Measurements from ENCODE around the gene SCMH1.

SCMH1 gene

DNA sequence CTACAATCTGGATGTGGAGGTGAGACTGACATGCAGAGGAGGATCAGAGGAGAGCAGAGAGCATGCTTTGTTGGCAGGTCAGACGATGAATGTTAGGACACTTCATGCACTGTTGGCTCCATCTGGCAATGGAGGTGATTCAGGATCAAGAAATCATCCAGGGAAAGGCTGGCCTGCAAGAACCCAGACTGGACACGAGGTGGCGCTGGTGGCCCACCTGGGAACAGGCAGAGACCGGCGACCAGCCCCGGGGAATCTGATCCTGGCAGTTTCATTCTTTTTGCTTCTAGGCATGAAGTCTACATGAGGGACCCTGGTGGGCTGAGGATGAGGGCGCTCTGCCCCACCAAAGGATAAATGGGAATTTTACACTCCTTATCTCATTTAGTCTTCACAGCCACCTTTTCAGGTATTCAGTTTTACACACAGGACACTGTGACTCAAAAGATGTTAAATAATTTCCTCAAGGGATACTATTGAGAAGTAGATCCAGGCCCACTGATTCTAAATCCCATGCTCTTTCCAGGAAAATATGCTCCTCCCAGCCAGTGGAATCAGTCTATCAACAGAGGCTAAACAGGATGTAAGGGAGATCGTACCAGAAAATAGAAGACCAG lies 26.2 kb upstream of the SCMH1 start:
- Histone ChIP-seq H3K9me2 (replicated peaks; ENCODE audit: insufficient read depth, low read length) (no peaks in the 10 kb centered on the region), H3K36me3 (ENCODE audit: low read length) (no peaks in the 10 kb centered on the region), H3K9me3 (ENCODE audit: insufficient read depth, low read length) (no peaks in the 10 kb centered on the region), H3K79me2 (ENCODE audit: insufficient read depth, low read length) (no peaks in the 10 kb centered on the region), H3K4me3 (ENCODE audit: insufficient read depth, low read length, poor library complexity, severe bottlenecking) (no peak overlapping the region), H4K20me1 (ENCODE audit: low read depth, low read length) (no peaks in the 10 kb centered on the region), H2AFZ (ENCODE audit: low read depth, low read length, severe bottlenecking) (no peak overlapping the region), H3K27ac (ENCODE audit: low read depth, low read length) (no peak overlapping the region), H3K9ac (ENCODE audit: low read length) (no peak overlapping the region), H3F3A (ENCODE audit: insufficient read depth) (no peaks in the 10 kb centered on the region), H3K27me3 (ENCODE audit: low read length) (no peaks in the 10 kb centered on the region), H3K4me2 (ENCODE audit: low read depth, low read length, poor library complexity, severe bottlenecking) (no peak overlapping the region)
- TF ChIP-seq, protein P1, sequence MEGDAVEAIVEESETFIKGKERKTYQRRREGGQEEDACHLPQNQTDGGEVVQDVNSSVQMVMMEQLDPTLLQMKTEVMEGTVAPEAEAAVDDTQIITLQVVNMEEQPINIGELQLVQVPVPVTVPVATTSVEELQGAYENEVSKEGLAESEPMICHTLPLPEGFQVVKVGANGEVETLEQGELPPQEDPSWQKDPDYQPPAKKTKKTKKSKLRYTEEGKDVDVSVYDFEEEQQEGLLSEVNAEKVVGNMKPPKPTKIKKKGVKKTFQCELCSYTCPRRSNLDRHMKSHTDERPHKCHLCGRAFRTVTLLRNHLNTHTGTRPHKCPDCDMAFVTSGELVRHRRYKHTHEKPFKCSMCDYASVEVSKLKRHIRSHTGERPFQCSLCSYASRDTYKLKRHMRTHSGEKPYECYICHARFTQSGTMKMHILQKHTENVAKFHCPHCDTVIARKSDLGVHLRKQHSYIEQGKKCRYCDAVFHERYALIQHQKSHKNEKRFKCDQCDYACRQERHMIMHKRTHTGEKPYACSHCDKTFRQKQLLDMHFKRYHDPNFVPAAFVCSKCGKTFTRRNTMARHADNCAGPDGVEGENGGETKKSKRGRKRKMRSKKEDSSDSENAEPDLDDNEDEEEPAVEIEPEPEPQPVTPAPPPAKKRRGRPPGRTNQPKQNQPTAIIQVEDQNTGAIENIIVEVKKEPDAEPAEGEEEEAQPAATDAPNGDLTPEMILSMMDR (IDR thresholded peaks at IDR 0.05; ENCODE audit: insufficient read depth, low read length, poor library complexity, severe bottlenecking) = peak; percentile 79
- no peak for TF ChIP-seq EZH2phosphoT487 (conservative IDR thresholded peaks at IDR 0.05; ENCODE audit: low read length)

DNA sequence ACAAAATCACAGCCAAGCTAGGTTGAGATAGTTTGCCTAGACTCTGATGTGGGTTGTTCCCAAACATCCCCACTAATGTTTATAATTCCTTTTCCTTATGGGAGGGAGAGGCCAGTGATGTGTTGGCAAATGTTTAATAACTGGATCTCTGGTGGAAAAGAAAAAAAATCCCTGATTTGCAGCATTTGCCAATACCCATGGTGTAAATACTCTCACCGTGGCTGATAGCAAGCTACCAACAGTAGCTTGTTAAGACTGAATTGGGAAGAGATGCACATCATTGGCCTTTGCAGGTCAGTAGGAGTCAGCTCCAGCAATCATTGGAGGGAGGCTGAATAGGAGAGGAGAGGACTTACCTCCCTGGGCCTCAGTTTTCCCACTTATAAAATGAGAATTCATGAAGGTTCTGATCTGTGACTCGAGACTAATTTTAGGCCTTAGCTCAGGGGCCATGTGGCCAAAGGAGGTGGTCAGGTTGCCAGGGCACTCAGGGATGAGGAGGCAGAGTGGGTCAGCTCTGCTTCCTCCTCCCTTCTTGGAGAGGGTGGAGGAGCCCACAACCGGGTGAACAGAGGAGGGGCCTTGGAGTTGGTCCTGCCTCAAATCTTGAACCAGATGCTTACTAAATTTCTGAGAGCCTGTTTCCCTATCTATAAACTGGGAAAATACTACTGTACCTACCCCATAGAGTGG lies 20.0 kb upstream of the SCMH1 start:
- H3F3A ChIP-seq (ENCODE audit: insufficient read depth) = no peaks in the 10 kb centered on the region
- no peaks in the 10 kb centered on the region for H4K20me1 ChIP-seq (ENCODE audit: low read depth, low read length)
- no peaks in the 10 kb centered on the region for H3K9me2 ChIP-seq (replicated peaks; ENCODE audit: insufficient read depth, low read length)
- no peaks in the 10 kb centered on the region for H3K9me3 ChIP-seq (ENCODE audit: insufficient read depth, low read length)
- TF ChIP-seq, protein P1 (IDR thresholded peaks at IDR 0.05; ENCODE audit: insufficient read depth, low read length, poor library complexity, severe bottlenecking) = no peak
- no peak for TF ChIP-seq EZH2phosphoT487 (conservative IDR thresholded peaks at IDR 0.05; ENCODE audit: low read length)
- H3K36me3 ChIP-seq (ENCODE audit: low read length) = no peaks in the 10 kb centered on the region
- H2AFZ ChIP-seq (ENCODE audit: low read depth, low read length, severe bottlenecking) = no peak overlapping the region
- no peak overlapping the region for H3K9ac ChIP-seq (ENCODE audit: low read length)
- no peak overlapping the region for H3K4me2 ChIP-seq (ENCODE audit: low read depth, low read length, poor library complexity, severe bottlenecking)
- H3K4me3 ChIP-seq (ENCODE audit: insufficient read depth, low read length, poor library complexity, severe bottlenecking) = no peak overlapping the region
- no peaks in the 10 kb centered on the region for H3K27me3 ChIP-seq (ENCODE audit: low read length)
- H3K27ac ChIP-seq (ENCODE audit: low read depth, low read length) = no peak overlapping the region
- no peaks in the 10 kb centered on the region for H3K79me2 ChIP-seq (ENCODE audit: insufficient read depth, low read length)

DNA sequence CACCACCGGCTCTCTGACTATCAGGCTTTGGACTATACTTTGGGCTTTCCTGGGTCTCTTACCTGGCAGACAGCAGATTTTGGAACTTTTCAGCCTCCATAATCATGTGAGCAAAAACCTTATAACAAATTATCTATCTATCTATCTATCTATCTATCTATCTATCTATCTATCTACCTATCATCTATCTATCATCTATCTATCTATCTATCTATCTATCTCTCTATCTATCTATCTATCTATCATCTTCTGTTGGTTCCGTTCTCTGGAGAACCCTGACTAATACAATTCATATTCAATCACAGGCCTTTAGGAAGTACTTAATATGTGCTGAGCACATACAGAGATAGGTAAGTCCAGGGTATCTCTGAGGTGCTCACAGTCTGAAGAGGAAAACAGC lies 18.7 kb upstream of the SCMH1 start:
- Histone ChIP-seq H3K9me3 (ENCODE audit: insufficient read depth, low read length) (no peaks in the 10 kb centered on the region), H3K4me2 (ENCODE audit: low read depth, low read length, poor library complexity, severe bottlenecking) (no peak overlapping the region), H2AFZ (ENCODE audit: low read depth, low read length, severe bottlenecking) (no peak overlapping the region), H3K27me3 (ENCODE audit: low read length) (no peaks in the 10 kb centered on the region), H3K36me3 (ENCODE audit: low read length) (no peaks in the 10 kb centered on the region), H4K20me1 (ENCODE audit: low read depth, low read length) (no peaks in the 10 kb centered on the region), H3K9me2 (replicated peaks; ENCODE audit: insufficient read depth, low read length) (no peaks in the 10 kb centered on the region), H3K79me2 (ENCODE audit: insufficient read depth, low read length) (no peaks in the 10 kb centered on the region), H3K9ac (ENCODE audit: low read length) (no peak overlapping the region), H3K4me3 (ENCODE audit: insufficient read depth, low read length, poor library complexity, severe bottlenecking) (no peak overlapping the region), H3F3A (ENCODE audit: insufficient read depth) (no peaks in the 10 kb centered on the region), H3K27ac (ENCODE audit: low read depth, low read length) (no peak overlapping the region)
- TF ChIP-seq EZH2phosphoT487 (conservative IDR thresholded peaks at IDR 0.05; ENCODE audit: low read length) = no peak
- TF ChIP-seq, protein P1 (IDR thresholded peaks at IDR 0.05; ENCODE audit: insufficient read depth, low read length, poor library complexity, severe bottlenecking) = no peak
